Calu3 (cell line): Measurements from ENCODE around the gene INMT. TPM values are rescaled to one million over a fixed set of nuclear protein-coding genes. Genes with fewer than 3 reads are reported as not detected.

Experiments
- BruUV-seq: library from RNA; stranded (reverse); fragments of 400-500 nt; replicated peaks from 2 replicates; lab custom pipeline; 2021; lab: Mats Ljungman, UMichigan
- CTCF ChIA-PET: fragments of 300-600 bp; sonication (Branson Sonifier 250); formaldehyde crosslinking; loops from one replicate; lab custom pipeline; 2022; ENCODE audit warnings: antibody characterized with exemption; lab: Charles Lee
- DNase-seq: peaks from one replicate; pipeline ENCODE4 v3.0.0; 2022
- H3K27ac Mint-ChIP-seq: one replicate; pipeline ENCODE4 v1.8.0; 2022; ENCODE audit warnings: mixed read lengths; ENCODE audit not compliant: unreplicated experiment
- H3K27me3 Mint-ChIP-seq: one replicate; pipeline ENCODE4 v1.8.0; 2022; ENCODE audit warnings: mixed read lengths; ENCODE audit not compliant: unreplicated experiment
- H3K36me3 Mint-ChIP-seq: one replicate; pipeline ENCODE4 v1.8.0; 2022; ENCODE audit warnings: mild to moderate bottlenecking, moderate library complexity, mixed read lengths; ENCODE audit not compliant: insufficient read depth, unreplicated experiment
- H3K4me1 Mint-ChIP-seq: one replicate; pipeline ENCODE4 v1.8.0; 2022; ENCODE audit warnings: mild to moderate bottlenecking, low read depth, mixed read lengths; ENCODE audit not compliant: unreplicated experiment
- H3K4me3 Mint-ChIP-seq: one replicate; pipeline ENCODE4 v1.8.0; 2022; ENCODE audit warnings: mild to moderate bottlenecking, low read depth, moderate library complexity, mixed read lengths; ENCODE audit not compliant: unreplicated experiment
- H3K9me3 Mint-ChIP-seq: one replicate; pipeline ENCODE4 v1.8.0; 2022; ENCODE audit warnings: low read depth, mixed read lengths; ENCODE audit not compliant: unreplicated experiment
- intact Hi-C: fragments of 100-400 bp; cut with micrococcal nuclease; formaldehyde crosslinking; loops from one replicate; pipeline ENCODE4 v1.10.0; 2022; ENCODE audit not compliant: unreplicated experiment
- total RNA-seq: library from RNA; stranded (reverse); gene quantifications from 2 replicates; pipeline ENCODE4 v1.2.3, GENCODE V29; 2022
- TF ChIP-seq, protein P1 (sequence below): fragments of 200-600 bp; IDR thresholded peaks from one replicate; pipeline ENCODE4 v1.8.0; 2022; ENCODE audit warnings: antibody characterized with exemption; ENCODE audit not compliant: unreplicated experiment

Gene INMT
- total RNA-seq, 1 experiment from 2014 or later = not detected

DNA sequence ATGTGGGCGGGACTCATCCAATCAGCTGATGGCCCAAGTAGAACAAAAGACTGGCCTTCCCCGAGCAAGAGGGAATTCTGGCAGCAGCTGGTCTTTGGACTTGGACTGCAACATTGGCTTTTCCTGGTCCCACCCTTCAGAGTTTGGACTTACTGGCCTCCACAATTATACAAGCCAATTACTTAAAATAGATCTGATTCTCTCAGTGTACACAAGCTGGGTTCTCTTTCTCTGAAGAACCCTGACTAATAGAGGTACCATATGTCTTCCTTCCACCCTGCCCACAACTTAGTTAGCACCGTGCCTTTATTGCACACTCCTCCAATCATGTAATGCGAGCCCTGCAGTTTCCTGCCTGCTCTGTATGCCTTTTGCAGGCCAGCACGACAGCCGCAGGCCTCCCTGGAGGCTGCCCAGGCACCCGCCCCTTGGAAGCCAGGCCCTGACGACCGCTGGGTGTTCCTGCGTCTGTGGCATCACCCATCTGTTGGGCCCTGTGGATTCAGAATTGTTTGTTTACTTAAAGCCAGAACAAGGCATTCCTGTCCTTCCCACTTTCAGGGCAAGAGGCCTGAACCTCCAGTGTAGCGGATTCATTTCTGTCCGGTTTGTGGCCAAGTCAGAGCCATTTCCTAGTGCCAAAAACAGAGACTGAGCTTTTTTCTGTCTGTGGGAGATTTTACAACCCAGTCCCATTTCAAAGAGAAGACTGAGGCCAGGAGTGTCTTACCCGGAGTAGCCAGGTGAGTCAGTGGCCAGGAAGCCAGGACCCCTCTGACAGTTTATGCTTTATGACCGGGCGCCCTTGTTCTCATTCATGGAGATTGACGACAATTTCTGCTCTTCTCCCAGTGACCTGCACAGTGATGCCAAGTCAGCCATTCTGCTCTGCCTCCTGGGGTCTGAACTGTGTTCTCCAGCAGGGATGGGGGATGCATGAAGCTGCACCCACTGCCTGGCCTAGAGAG lies 968 bp upstream of the INMT start:
- no TSS peak for BruUV-seq
- intact Hi-C loops = no loop called here
- CTCF ChIA-PET = interaction anchor here (0.7 to 1.4 kb wide), 3 partner anchors 11 to 235 kb away, joined by 3 to 4 read pairs (median 3); no protein-coding TSS in a partner anchor
- no peak overlapping the region for H3K27ac Mint-ChIP-seq
- DNase-seq = no peak
- H3K9me3 Mint-ChIP-seq = no peaks in the 10 kb centered on the region
- no peaks in the 10 kb centered on the region for H3K36me3 Mint-ChIP-seq
- TF ChIP-seq, protein P1, sequence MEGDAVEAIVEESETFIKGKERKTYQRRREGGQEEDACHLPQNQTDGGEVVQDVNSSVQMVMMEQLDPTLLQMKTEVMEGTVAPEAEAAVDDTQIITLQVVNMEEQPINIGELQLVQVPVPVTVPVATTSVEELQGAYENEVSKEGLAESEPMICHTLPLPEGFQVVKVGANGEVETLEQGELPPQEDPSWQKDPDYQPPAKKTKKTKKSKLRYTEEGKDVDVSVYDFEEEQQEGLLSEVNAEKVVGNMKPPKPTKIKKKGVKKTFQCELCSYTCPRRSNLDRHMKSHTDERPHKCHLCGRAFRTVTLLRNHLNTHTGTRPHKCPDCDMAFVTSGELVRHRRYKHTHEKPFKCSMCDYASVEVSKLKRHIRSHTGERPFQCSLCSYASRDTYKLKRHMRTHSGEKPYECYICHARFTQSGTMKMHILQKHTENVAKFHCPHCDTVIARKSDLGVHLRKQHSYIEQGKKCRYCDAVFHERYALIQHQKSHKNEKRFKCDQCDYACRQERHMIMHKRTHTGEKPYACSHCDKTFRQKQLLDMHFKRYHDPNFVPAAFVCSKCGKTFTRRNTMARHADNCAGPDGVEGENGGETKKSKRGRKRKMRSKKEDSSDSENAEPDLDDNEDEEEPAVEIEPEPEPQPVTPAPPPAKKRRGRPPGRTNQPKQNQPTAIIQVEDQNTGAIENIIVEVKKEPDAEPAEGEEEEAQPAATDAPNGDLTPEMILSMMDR = no peak
- H3K4me3 Mint-ChIP-seq = no peak overlapping the region
- H3K4me1 Mint-ChIP-seq = no peaks in the 10 kb centered on the region
- H3K27me3 Mint-ChIP-seq = peaks cover 46% of the 10 kb centered on the region

DNA sequence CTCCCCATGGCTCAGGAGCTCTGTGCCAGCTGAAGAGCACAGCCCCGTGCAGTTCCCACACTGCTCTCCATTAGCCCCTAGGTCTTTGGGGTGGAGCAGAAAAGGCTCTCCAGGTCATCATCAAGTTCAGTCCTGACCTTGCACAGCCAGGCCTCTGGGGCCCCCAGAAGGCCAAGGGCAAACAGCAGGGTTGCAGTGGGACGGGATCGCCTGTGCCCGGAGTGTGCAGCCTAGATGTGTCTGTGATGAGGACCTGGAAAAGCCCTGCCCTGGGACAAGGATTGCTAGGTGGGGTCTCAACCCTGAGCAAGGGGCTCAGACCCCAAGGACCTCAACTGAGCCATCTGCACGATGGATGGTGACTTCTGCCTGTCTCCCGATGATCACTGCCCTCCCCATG lies 549 bp downstream of the INMT start:
- intact Hi-C loops = no loop called here
- Mint-ChIP-seq H3K27me3 (peaks cover 54% of the 10 kb centered on the region), H3K36me3 (no peaks in the 10 kb centered on the region), H3K27ac (no peak overlapping the region), H3K4me1 (no peaks in the 10 kb centered on the region), H3K4me3 (no peak overlapping the region), H3K9me3 (no peaks in the 10 kb centered on the region)
- no TSS peak for BruUV-seq
- TF ChIP-seq, protein P1 = no peak
- CTCF ChIA-PET = no interaction called here
- DNase-seq = no peak

DNA sequence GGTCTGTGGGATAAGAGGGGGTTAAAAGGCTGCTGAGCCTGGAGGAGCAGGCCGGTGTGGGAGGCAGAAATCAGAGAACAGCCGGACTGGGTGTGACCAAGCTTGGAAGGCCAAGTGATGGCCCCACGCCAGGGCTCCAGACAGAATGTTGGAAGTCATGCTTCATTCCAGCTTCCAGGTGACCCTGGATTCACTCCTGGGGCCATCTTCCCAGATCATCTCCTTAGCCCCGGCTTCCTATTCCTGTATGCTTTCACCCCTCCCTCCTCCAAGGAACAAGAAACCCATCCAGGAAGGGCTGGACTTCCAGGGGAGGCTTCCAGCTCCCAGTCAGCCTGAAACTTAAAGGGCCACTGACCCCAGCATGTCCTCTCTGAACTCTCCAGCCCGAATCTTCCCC lies 1.0 kb downstream of the INMT start:
- peaks cover 57% of the 10 kb centered on the region for H3K27me3 Mint-ChIP-seq
- DNase-seq = no peak
- H3K27ac Mint-ChIP-seq = no peak overlapping the region
- no peaks in the 10 kb centered on the region for H3K4me1 Mint-ChIP-seq
- TF ChIP-seq, protein P1 = no peak
- H3K4me3 Mint-ChIP-seq = no peak overlapping the region
- no peaks in the 10 kb centered on the region for H3K36me3 Mint-ChIP-seq
- intact Hi-C loops = no loop called here
- CTCF ChIA-PET = no interaction called here
- H3K9me3 Mint-ChIP-seq = no peaks in the 10 kb centered on the region
- no TSS peak for BruUV-seq

DNA sequence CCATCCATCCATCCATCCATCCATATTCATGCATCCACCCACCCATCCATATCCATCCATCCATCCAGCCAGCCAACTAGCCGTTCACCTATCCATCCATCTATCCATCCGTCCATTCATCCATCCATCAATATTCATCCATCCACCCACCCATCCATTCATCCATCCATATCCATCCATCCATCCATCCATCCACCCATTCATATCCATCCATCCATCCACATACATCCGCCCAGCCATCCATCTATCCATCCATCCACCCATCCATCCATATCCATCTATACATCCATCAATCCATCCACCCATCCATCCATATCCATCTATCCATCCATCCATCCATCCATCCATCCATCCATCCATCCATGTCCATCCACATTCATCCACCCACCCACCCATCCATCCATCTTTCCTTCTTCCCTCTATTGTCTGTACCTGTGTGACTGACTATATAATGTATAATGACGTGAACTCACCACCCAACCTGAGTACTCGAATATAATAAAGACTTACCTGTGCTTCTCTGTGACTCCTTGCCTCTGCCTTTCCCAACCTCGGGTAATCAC lies 2.5 kb downstream of the INMT start:
- Mint-ChIP-seq H3K27ac (no peak overlapping the region), H3K4me1 (no peaks in the 10 kb centered on the region), H3K36me3 (no peaks in the 10 kb centered on the region), H3K4me3 (no peak overlapping the region), H3K27me3 (peaks cover 54% of the 10 kb centered on the region), H3K9me3 (no peaks in the 10 kb centered on the region)
- DNase-seq = no peak
- TF ChIP-seq, protein P1 = no peak
- CTCF ChIA-PET = no interaction called here
- BruUV-seq = no TSS peak
- intact Hi-C loops = no loop called here
